GM18868 (cell line): ENCODE data around the gene CSGALNACT2.

Experiments used
- ATAC-seq: cut with Tn5 transposase; IDR thresholded peaks from one replicate; pipeline ENCODE4 v1.9.1; 2021; ENCODE audit warnings: mild to moderate bottlenecking, moderate library complexity; ENCODE audit not compliant: unreplicated experiment

Gene CSGALNACT2

DNA sequence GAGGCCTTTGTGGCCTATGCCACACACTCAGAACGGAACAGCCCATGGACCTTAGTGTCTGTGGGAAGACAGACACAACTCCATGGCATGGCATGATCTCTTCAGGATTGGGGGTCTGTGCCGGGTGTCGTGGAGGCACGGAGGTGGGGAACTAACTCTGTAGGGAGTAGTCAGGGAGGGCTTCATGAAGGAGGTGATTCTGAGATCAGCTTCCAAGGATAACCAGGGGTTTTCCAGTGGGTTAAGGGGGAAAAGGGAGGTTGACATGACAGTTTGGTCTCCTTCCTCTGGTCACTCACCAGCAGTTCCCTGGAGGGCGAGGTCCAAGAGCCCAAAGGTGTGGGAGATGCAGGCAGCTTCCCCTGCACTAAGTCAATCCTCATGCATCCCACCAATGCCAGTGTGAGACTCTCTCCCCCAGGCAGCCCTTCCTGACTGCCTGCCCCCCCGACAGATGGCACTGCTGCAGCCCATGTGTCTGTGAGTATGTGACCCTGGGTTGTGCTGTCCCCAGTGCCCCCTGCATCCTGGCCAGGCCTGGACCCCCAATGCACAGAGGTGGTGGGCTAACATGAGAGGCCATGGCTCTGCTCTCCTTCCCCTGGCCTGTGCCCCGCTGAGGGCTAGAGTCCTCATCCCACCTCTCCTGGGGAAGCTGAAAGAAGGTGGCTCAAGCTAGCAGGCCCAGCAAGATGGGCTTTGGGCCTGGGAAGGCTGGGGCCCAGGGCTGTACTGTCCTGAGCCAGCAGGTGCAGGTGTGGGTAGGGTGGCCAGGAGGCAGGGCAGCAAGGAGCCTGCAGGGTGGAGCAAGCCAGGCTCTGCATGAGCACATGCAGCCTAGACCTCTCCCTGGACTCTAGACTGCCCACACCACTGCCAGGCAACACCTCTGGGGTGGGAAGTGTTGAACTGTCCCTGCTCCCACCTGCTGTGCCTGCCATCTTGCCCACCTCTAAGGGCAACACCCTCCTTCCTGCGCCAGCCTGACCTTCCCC is 88.9 kb downstream of the CSGALNACT2 start:
- no peak for ATAC-seq

DNA sequence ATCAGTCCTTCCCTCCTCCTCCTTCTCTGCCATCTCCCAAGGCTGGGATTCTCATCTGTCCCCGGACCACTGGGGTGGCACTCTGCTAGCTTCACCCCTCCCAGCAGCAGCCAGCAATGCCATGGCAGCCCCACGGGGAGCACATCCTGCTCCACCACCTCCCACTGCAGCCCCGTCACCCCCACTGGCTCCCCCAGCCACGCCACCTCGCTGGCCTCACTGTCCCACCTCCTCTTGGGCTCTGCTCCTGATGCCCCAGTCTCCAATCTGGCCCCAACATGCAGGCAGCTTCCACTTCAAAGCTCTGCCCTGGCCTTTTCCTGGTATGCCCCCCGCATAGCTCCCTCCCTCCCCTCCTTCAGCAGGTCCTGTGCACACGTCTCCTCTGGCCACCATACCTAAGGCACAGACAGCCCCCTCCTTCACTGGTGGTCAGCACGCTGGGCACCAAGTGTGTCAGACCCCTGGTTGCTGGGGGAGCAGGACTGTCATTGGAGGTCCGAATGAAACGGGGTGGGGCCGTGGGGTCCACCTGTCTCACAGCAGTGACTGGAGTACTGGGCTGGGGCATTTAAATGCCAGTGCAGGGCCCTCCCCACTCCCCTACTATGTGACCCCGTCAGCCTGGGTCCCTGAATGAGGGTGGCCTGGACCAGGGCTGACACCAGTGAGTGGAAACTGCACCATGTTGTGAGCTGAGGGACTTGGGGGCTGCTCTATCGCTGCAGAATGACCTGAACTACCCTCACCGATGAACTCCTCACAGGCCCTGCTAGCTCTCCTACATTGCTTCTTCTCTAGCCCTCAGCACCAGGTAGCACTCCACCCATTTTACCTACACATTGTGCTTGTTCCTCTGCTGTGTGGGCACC is 89.9 kb downstream of the CSGALNACT2 start:
- ATAC-seq = no peak

DNA sequence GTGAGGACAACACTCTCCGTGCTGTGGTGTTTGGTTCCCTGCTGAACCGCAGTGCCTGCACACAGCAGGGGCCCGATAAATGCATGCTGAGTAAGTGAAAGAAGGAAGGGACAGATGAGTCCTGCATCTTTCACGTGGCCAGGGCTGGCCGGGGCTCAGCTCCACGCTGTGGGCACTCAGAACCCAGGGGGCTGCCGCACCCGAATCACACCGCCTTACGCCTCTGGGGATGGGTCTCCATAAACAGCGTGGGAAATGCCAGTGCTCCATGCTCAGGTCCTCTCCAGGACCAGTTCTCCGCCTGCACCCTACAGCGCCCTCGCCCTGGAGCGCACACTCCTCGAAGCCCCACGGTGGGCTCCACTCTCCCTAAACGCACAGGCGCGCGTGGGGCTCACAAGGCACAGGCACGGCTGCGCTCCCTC is 90.5 kb downstream of the CSGALNACT2 start:
- ATAC-seq = no peak

DNA sequence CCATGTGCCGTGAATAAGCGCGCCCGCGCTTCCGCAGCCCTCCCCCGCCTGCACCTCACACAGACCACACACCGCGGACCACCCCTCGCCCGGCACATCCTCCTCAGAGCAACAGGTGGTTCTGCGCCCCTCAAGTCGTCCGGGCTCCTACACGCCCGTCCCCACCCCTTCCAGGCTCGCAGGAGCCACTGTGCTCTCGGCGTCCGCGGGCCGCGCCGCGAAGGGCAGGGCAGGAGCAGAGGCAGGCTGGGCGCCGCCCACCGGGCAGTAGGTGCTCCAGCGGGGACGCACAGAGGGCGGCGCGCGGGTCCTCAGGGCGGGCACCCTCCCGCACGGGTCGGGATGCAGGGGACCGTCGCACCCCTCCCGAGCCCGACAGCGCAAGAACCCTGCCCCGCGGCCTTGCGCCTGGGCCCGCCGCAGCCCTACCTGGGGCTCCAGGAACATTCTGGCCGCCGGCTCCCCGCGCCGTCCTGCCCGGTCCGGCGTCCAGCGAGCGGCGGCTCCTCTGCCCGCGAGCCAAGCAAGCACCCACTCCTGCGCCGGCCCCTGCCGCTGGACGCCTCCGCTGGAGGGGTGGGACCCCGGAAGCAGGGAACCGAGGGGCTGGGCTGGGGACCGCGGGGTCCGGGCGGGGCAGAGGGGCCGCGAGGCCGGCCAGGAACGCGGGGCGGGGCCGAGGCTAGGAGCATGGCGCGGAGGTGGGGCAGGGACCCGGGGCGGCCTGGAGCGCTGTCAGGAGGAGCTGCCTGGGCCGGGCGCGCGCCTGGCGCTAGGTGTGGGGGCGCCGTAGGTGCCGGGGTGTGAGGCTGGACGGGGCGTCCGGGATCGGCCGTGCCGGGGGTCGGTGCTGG is 91.2 kb downstream of the CSGALNACT2 start:
- ATAC-seq = no peak

DNA sequence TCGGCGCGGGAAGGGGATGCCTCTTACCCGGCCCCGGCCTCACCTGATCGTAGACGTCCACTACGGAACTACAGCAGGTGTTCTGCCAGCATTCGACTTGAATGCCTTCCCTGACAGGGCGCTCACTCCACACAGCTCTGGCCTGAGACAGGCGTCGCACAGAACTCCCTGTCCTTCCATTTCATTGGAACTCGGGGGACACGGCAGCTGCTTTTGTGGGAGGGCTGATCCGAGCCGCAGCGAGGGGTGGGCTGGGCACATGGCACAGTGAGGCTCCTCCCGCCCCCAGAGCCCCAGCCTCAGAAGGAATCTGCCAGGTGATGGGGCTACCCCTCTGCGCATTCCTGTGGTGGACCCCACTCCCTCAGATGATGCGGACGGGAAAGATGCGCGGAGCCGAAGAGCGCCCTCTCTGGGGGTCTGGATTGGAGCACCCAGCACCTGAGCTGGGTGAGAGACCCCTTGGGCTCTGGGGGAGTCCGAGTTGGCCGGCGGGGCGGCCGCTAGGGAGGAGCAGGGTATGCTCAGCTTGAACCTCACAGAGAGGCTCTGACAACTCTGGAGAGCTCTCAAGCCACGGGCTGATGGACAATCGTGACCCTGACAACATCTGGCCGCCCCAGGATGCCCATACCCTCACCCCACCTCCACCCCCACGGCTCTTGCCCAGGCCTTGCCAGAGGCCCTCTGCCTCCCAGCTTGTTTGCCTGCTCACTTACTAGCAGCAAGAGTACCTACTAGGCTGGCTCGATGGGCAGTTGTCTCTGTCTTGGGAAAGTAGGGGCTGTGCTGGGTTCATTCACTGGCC is 92.1 kb downstream of the CSGALNACT2 start:
- no peak for ATAC-seq

DNA sequence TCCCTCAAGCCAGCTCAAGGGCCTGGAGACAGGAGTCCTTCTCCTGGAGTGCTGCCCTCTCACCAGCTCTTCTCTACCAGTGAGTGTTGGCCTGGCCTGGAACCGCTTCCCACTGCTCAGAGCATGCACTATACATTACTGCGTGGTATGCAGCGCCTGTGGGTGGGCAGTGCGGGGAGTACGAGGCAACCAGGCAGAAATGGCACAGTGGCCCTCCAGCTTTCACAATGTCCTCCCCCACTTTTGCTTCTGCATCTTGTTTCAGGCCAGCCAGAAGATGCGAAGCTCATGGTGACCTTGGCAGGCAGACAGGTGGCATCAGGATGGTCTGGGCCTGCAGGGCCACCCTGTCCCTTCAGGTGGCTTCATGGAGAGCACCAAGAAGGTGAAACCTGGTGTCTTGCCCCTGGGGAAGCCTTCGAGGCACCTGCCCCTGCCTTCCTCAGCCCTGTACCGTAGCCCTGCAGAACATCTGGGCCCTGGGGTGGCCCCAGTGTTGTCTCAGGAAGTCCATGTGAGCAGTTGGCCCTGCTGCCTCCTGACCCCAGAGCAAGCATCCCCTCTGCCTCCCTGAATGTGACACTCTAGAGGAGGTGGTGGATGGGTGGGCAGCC is 92.8 kb downstream of the CSGALNACT2 start:
- ATAC-seq = no peak

DNA sequence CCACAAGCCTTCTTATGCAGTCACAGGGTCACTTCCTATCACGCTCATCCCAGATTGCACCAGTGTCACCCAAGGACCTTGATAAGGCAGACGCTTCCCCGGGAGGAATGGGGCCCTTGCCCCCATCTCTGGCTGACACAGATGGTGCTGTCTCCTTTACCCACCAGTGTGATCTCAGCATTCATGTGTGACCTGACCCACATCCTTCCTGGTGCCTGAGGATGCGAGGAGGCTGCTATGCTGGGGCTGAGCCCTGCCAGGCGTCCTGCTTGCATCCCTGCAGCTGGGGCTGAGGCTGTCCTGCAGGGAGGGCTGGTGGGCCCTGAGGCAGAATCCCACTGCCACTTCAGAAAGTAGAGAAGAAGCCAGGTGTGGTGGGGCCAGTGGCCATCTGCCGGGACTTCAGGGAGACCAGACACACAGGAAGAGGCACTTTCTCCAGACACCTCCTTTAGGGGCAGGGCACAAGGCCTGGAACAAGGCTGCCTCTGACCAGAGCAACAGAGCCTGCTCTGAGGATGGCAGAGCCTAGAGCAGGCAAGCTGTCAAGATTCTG is 93.4 kb downstream of the CSGALNACT2 start:
- ATAC-seq = no peak

DNA sequence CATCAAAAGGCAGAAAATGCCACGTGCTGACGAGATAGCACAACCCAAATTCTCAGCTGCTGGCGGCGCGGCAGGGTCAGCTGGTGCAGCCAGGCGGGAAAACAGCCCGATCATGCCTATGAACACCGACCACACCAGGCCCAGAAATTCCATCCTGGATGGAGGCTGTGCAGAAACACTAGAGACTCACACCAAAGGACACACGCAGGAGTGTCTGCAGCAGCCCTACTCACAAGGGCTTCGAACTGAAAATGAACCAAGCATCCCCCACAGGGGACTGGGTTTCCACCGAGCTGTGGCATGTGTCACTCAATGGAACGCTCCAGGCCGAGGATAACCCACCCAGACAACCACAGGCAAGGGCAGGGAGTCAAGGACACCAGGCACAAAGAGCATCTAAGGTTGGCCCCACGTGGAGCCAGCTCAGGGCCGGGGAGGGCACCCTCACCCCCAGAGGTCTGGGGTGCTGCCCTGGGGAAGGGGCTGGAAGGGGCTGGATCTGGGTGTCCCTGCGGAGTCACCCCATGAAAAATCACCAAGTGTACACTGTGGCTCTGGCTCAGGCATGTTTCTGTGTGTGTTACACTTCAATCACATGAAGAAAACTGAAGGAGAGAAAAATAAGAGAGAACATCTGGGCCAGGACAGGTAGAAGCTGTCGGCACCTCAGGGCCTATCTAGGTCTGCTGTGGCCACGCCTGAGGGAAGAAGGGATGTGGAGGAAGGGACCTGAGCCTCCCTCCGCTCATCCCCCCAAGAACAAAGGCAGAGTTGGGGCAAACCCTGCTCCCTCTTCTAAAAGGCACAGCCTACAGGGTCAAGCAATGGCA is 95.6 kb downstream of the CSGALNACT2 start:
- no peak for ATAC-seq

DNA sequence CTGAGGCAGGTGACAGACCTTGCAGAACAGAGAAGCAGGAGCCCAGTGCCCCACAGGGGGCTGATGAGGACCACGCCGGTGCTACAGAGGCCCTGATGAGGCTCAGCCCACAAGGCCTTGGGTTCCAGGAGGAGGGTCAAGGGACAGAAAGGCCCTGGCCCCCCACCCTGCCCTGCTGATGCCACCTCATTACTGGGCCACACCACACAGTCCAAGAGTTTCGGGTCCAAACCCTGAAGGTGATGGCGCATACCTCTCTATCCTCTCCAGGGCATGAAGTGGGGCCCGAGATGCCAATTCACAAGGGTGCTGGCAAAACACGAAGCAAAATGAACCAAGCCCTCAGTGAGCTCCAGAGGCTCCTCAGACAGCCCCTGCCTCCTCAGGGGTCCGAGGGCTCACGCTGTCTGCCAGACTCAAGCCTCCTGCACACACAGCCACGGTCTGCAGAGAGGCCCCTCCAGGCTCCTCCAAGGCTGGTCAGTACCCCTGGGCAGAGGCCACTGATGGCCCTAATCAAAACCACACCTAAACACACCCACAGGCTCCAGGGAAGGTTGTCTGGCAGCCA is 96.3 kb downstream of the CSGALNACT2 start:
- no peak for ATAC-seq
